ENCODE measurements around the gene CASP10. TPM values are rescaled to one million over a fixed set of nuclear protein-coding genes. Genes with fewer than 3 reads are reported as not detected.

The CASP10 gene
- total and polyA plus RNA-seq, 4 donors: 8.9 to 74.4 (median 16.7) TPM

DNA sequence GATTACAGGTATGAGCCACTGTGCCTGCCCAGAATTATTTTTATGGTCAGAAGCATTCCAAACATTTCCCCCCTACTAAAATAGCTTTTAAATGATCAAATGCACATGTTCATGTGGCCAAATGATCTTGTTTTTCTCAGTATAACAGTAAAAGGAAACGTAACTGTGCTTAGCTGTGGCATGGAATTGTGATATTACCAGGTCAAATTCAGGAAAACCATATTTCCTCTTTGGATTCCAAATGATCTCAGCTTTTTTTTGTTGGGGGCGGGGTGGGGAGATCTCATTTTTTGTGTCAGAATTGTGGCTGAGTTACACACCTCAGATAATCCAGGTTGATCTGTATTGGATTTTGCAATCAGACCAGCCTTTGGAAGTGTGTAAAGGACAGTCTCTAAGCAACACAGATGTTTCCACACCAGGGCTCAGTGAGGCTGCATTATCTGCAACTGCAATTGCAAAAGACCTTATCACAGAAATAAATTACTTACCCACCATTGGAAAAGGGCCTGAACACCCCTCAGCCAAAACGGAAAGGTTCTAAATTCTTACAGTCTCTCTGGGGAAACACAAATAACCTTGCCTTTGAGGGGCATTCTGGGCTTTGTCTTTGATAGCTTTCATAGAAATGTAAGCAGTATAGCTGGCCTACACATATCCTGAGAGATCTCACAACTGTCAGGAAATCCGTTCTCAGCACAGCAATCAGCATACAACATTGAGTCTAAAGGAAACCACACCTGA is 8.4 kb downstream of the CASP10 start:
- DNase-seq (peak in 2 of 3 donors; percentile 26 to 29), ATAC-seq (ENCODE audit: insufficient read depth, low FRiP score) (peak; percentile 32)
- Histone ChIP-seq H3K27me3 (ENCODE audit: control insufficient read depth in 3 of 3, insufficient read depth in 3 of 3, low read length in 2 of 3) (no peaks in the 10 kb centered on the region), H3K9me3 (ENCODE audit: control insufficient read depth in 4 of 4, insufficient read depth in 3 of 4, low read length in 3 of 4) (no peaks in the 10 kb centered on the region), H3K36me3 (ENCODE audit: control insufficient read depth in 4 of 4, insufficient read depth in 4 of 4, low read length in 4 of 4) (peaks cover 0 to 8% (median 6%) of the 10 kb centered on the region in 4 donors), H3K4me3 (no peak overlapping the region), H3K27ac (ENCODE audit: low read depth in 1 of 2, low read length in 1 of 2) (peak overlapping the region; percentile 32 to 53), H3K4me1 (ENCODE audit: control insufficient read depth in 5 of 5, insufficient read depth in 5 of 5, low read length in 5 of 5) (peaks cover 0 to 2% (median 0%) of the 10 kb centered on the region in 5 donors), H3K9ac (ENCODE audit: insufficient read depth in 1 of 2, low read length in 2 of 2) (peak overlapping the region in 1 of 2 donors; percentile 13)
- TF ChIP-seq, protein P1, sequence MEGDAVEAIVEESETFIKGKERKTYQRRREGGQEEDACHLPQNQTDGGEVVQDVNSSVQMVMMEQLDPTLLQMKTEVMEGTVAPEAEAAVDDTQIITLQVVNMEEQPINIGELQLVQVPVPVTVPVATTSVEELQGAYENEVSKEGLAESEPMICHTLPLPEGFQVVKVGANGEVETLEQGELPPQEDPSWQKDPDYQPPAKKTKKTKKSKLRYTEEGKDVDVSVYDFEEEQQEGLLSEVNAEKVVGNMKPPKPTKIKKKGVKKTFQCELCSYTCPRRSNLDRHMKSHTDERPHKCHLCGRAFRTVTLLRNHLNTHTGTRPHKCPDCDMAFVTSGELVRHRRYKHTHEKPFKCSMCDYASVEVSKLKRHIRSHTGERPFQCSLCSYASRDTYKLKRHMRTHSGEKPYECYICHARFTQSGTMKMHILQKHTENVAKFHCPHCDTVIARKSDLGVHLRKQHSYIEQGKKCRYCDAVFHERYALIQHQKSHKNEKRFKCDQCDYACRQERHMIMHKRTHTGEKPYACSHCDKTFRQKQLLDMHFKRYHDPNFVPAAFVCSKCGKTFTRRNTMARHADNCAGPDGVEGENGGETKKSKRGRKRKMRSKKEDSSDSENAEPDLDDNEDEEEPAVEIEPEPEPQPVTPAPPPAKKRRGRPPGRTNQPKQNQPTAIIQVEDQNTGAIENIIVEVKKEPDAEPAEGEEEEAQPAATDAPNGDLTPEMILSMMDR (IDR thresholded peaks at IDR 0.05; ENCODE audit: control extremely low read depth, extremely low read depth): no peak
- WGBS, 2 donors: 21 to 32% methylated on average over 4 of the region's 4 CpGs

DNA sequence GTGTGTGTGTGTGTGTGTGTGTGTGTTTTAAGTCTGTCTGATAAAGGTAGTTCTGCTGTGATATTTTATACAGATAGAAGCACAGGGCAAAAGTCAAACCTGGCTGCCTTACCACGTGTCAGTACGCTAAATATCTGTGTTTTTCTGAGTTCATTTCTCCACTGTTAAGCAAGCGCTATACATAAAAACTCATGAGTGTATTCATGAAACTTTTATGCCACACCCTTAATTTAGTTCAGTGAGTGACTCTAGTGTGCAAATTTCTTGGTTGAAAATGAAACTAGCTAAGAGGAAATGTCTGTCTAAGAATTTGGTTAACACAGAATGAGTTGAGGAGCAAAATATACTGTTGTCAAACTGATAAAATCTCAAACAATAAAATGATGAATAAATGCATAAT is 11.2 kb downstream of the CASP10 start:
- H3K9ac ChIP-seq (ENCODE audit: insufficient read depth in 1 of 2, low read length in 2 of 2): no peak overlapping the region
- TF ChIP-seq, protein P1 (IDR thresholded peaks at IDR 0.05; ENCODE audit: control extremely low read depth, extremely low read depth): no peak
- no peak for ATAC-seq (ENCODE audit: insufficient read depth, low FRiP score)
- H3K4me3 ChIP-seq: no peak overlapping the region
- DNase-seq: no peak
- H3K9me3 ChIP-seq (ENCODE audit: control insufficient read depth in 4 of 4, insufficient read depth in 3 of 4, low read length in 3 of 4): no peaks in the 10 kb centered on the region
- H3K27ac ChIP-seq (ENCODE audit: low read depth in 1 of 2, low read length in 1 of 2): peak overlapping the region in 1 of 2 donors; percentile 16
- 42 to 45% methylated on average over 3 of the region's 3 CpGs for WGBS, 2 donors
- peaks cover 0 to 2% (median 0%) of the 10 kb centered on the region in 5 donors for H3K4me1 ChIP-seq (ENCODE audit: control insufficient read depth in 5 of 5, insufficient read depth in 5 of 5, low read length in 5 of 5)
- H3K36me3 ChIP-seq (ENCODE audit: control insufficient read depth in 4 of 4, insufficient read depth in 4 of 4, low read length in 4 of 4): peaks cover 0 to 7% (median 6%) of the 10 kb centered on the region in 4 donors
- H3K27me3 ChIP-seq (ENCODE audit: control insufficient read depth in 3 of 3, insufficient read depth in 3 of 3, low read length in 2 of 3): no peaks in the 10 kb centered on the region

DNA sequence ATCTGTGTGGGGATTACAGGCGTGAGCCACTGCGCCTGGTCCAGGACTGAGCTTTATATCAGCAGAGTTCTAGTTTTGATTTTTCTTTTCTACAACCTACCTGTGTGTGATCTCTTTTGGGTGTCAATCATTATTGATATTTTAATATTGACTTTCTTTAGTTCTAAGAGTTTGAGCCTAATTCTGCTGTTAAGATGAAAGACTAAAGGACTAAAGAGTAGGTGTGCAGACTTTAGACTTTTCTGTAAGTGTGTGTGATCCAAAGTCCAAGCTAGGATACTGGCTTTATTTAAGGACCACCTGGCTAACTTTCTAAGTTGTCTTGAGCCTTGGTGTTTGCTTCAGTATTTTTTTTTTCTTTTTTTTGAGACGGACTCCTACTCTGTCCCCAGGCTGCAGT is 12.4 kb downstream of the CASP10 start:
- Histone ChIP-seq H3K4me1 (ENCODE audit: control insufficient read depth in 5 of 5, insufficient read depth in 5 of 5, low read length in 5 of 5) (peaks cover 0 to 2% (median 0%) of the 10 kb centered on the region in 5 donors), H3K9me3 (ENCODE audit: control insufficient read depth in 4 of 4, insufficient read depth in 3 of 4, low read length in 3 of 4) (no peaks in the 10 kb centered on the region), H3K9ac (ENCODE audit: insufficient read depth in 1 of 2, low read length in 2 of 2) (no peak overlapping the region), H3K27ac (ENCODE audit: low read depth in 1 of 2, low read length in 1 of 2) (peak overlapping the region in 1 of 2 donors; percentile 33), H3K4me3 (no peak overlapping the region), H3K36me3 (ENCODE audit: control insufficient read depth in 4 of 4, insufficient read depth in 4 of 4, low read length in 4 of 4) (peaks cover 0 to 6% (median 5%) of the 10 kb centered on the region in 4 donors), H3K27me3 (ENCODE audit: control insufficient read depth in 3 of 3, insufficient read depth in 3 of 3, low read length in 2 of 3) (no peaks in the 10 kb centered on the region)
- DNase-seq (no peak), ATAC-seq (ENCODE audit: insufficient read depth, low FRiP score) (no peak)
- TF ChIP-seq, protein P1 (IDR thresholded peaks at IDR 0.05; ENCODE audit: control extremely low read depth, extremely low read depth): no peak
- WGBS, 2 donors: 77 to 94% methylated on average over 3 of the region's 3 CpGs
